ENCODE data around the gene GLB1L3.

Gene GLB1L3

GRCh38 chr11:134345237-134345550 lies 69.0 kb downstream of the GLB1L3 start:
- no peak for DNase-seq

- no peak for DNase-seq
Measured at GRCh38 chr11:134346101-134346975, 70.2 kb downstream of the GLB1L3 start.

- no peak for DNase-seq
Measured at GRCh38 chr11:134346976-134347350, 70.8 kb downstream of the GLB1L3 start.

- DNase-seq, result no peak
Measured at GRCh38 chr11:134347441-134347840, 71.3 kb downstream of the GLB1L3 start.

GRCh38 chr11:134349109-134349801 lies 73.1 kb downstream of the GLB1L3 start:
- DNase-seq, result peak in 1 of 2 donors; percentile 57

- no peak for DNase-seq
Measured at GRCh38 chr11:134349802-134350355, 73.7 kb downstream of the GLB1L3 start.

GRCh38 chr11:134350381-134350780 lies 74.2 kb downstream of the GLB1L3 start:
- no peak for DNase-seq

- no peak for DNase-seq
Measured at GRCh38 chr11:134352111-134352510, 75.9 kb downstream of the GLB1L3 start.

- no peak for DNase-seq
Measured at GRCh38 chr11:134355136-134355535, 79.0 kb downstream of the GLB1L3 start.

GRCh38 chr11:134355656-134356055 lies 79.5 kb downstream of the GLB1L3 start:
- no peak for DNase-seq

- DNase-seq, result no peak
Measured at GRCh38 chr11:134356656-134357544, 80.7 kb downstream of the GLB1L3 start.

- DNase-seq, result no peak
Measured at GRCh38 chr11:134357545-134357839, 81.3 kb downstream of the GLB1L3 start.

- DNase-seq, result no peak
Measured at GRCh38 chr11:134358165-134358855, 82.1 kb downstream of the GLB1L3 start.

- DNase-seq, result no peak
Measured at GRCh38 chr11:134358856-134359490, 82.8 kb downstream of the GLB1L3 start.

- no peak for DNase-seq
Measured at GRCh38 chr11:134359646-134360045, 83.5 kb downstream of the GLB1L3 start.

GRCh38 chr11:134360050-134360835 lies 84.1 kb downstream of the GLB1L3 start:
- DNase-seq, result peak; percentile 57 to 70

- DNase-seq, result no peak
Measured at GRCh38 chr11:134361661-134362060, 85.5 kb downstream of the GLB1L3 start.

- DNase-seq, result no peak
Measured at GRCh38 chr11:134362192-134362901, 86.2 kb downstream of the GLB1L3 start.

- no peak for DNase-seq
Measured at GRCh38 chr11:134363161-134363560, 87.0 kb downstream of the GLB1L3 start.

GRCh38 chr11:134363592-134363991 lies 87.4 kb downstream of the GLB1L3 start:
- DNase-seq, result no peak

GRCh38 chr11:134364261-134364660 lies 88.1 kb downstream of the GLB1L3 start:
- DNase-seq, result no peak

Data from CD4-positive, alpha-beta T cell treated with Interleukin-4 for 1 hour (primary cell).